HEK293 (cell line): Measurements from ENCODE around the gene COA5.
A peak's percentile ranks its signal among the peaks of the same experiment; 100 is the strongest.

ENCODE experiments used
- CTCF ChIA-PET: fragments of 350-600 bp; formaldehyde crosslinking; extraction: SDS; loops from one replicate; lab custom pipeline; 2021; ENCODE audit warnings: antibody characterized with exemption; lab: Yijun Ruan, JAX
- POLR2A ChIA-PET: fragments of 300-600 bp; formaldehyde crosslinking; extraction: SDS; loops from one replicate; lab custom pipeline; 2020; ENCODE audit warnings: antibody characterized with exemption, inconsistent platforms; lab: Yijun Ruan, JAX
- H3K27ac ChIP-seq: fragments of 200-500 bp; sonication (Bioruptor generic); 2 replicates; pipeline ENCODE4 v1.5.1; 2014; ENCODE audit warnings: low read depth, low read length, control low read depth, inconsistent platforms; ENCODE audit errors: extremely low read depth
- H3K36me3 ChIP-seq, 2 experiments: fragments of 200-500 bp in 1 of 2; sonication (Bioruptor generic) in 1 of 2; 1 replicate in 1 of 2; 2 replicates in 1 of 2; pipeline ENCODE4 v1.5.1; 2014 to 2017; ENCODE audit warnings: inconsistent platforms in 2 of 2, low read length in 2 of 2; ENCODE audit not compliant: control insufficient read depth in 2 of 2, insufficient read depth in 1 of 2
- H3K4me1 ChIP-seq: fragments of 200-500 bp; sonication (Bioruptor generic); 2 replicates; pipeline ENCODE4 v1.5.1; 2014; ENCODE audit warnings: mild to moderate bottlenecking, low read length, inconsistent platforms; ENCODE audit not compliant: control insufficient read depth, insufficient read depth
- H3K4me3 ChIP-seq: 2 replicates; pipeline ENCODE4 v1.5.1; 2011; ENCODE audit warnings: low read depth, mild to moderate bottlenecking, control low read depth, low read length, moderate library complexity
- H3K9me3 ChIP-seq: fragments of 200-500 bp; sonication (Bioruptor generic); 2 replicates; pipeline ENCODE4 v1.5.1; 2014; ENCODE audit warnings: low read depth, low read length, inconsistent platforms; ENCODE audit not compliant: control insufficient read depth, insufficient read depth
- PRDM10 ChIP-seq: fragments of 450-650 bp; formaldehyde crosslinking; IDR thresholded peaks from 2 replicates; pipeline ENCODE4 v1.5.1; 2016; ENCODE audit warnings: missing biosample characterization, missing genetic modification characterization
- SETDB1 ChIP-seq: IDR thresholded peaks from one replicate; pipeline ENCODE4 v1.6.1; 2017; ENCODE audit warnings: mild to moderate bottlenecking, low read length, moderate library complexity, mixed read lengths; ENCODE audit not compliant: insufficient read length
- TRIM28 ChIP-seq: IDR thresholded peaks from 2 replicates; pipeline ENCODE4 v1.6.1; 2011; ENCODE audit warnings: low read length, control low read depth, borderline replicate concordance
- ZFP37 ChIP-seq: fragments of 450-650 bp; formaldehyde crosslinking; IDR thresholded peaks from 2 replicates; pipeline ENCODE4 v1.5.1; 2016; ENCODE audit warnings: missing biosample characterization, missing genetic modification characterization
- ZNF132 ChIP-seq: fragments of 450-650 bp; formaldehyde crosslinking; IDR thresholded peaks from 2 replicates; pipeline ENCODE4 v1.5.1; 2017; ENCODE audit warnings: missing biosample characterization, missing genetic modification characterization, borderline replicate concordance
- ZNF146 ChIP-seq: fragments of 450-650 bp; formaldehyde crosslinking; IDR thresholded peaks from 2 replicates; pipeline ENCODE4 v1.5.1; 2016; ENCODE audit warnings: missing biosample characterization, missing genetic modification characterization
- ZNF335 ChIP-seq: fragments of 450-650 bp; formaldehyde crosslinking; conservative IDR thresholded peaks from 2 replicates; pipeline ENCODE4 v1.5.1; 2016; ENCODE audit warnings: missing biosample characterization, missing genetic modification characterization
- ZNF449 ChIP-seq: fragments of 450-650 bp; formaldehyde crosslinking; IDR thresholded peaks from 2 replicates; pipeline ENCODE4 v1.5.1; 2017; ENCODE audit warnings: missing biosample characterization, mild to moderate bottlenecking, missing genetic modification characterization, moderate library complexity
- ZNF639 ChIP-seq: fragments of 450-650 bp; formaldehyde crosslinking; IDR thresholded peaks from 2 replicates; pipeline ENCODE4 v1.5.1; 2016; ENCODE audit warnings: missing biosample characterization, missing genetic modification characterization
- ZNF776 ChIP-seq: fragments of 450-650 bp; formaldehyde crosslinking; IDR thresholded peaks from 2 replicates; pipeline ENCODE4 v1.5.0; 2017; ENCODE audit warnings: missing biosample characterization, missing genetic modification characterization, borderline replicate concordance
- ZNF785 ChIP-seq: fragments of 450-650 bp; formaldehyde crosslinking; IDR thresholded peaks from 2 replicates; pipeline ENCODE4 v1.5.1; 2016; ENCODE audit warnings: missing biosample characterization, missing genetic modification characterization
- ZSCAN18 ChIP-seq: fragments of 450-650 bp; formaldehyde crosslinking; IDR thresholded peaks from 2 replicates; pipeline ENCODE4 v1.5.1; 2016; ENCODE audit warnings: missing biosample characterization, missing genetic modification characterization
- TF ChIP-seq, protein P1 (sequence below): fragments of 450-650 bp; formaldehyde crosslinking; optimal IDR thresholded peaks from 2 replicates; pipeline ENCODE3; 2016; ENCODE audit warnings: missing biosample characterization, mild to moderate bottlenecking, missing genetic modification characterization
- TF ChIP-seq, protein P2 (sequence below): fragments of 450-650 bp; formaldehyde crosslinking; IDR thresholded peaks from 2 replicates; pipeline ENCODE4 v1.5.1; 2016; ENCODE audit warnings: missing biosample characterization, missing genetic modification characterization

Gene COA5

GRCh38 chr2:98608962-98609604 is 771 bp upstream of the COA5 start:
- peak overlapping the region; percentile 75 for H3K4me3 ChIP-seq
- CTCF ChIA-PET: interaction anchor here (0.7 to 0.9 kb wide), 3 partner anchors 40 to 835 kb away, joined by 3 read pairs; no protein-coding TSS in a partner anchor
- no peak for TF ChIP-seq ZNF639 (tag by site-specific recombination)
- peak; percentile 48 for TF ChIP-seq PRDM10 (tag by site-specific recombination)
- TF ChIP-seq ZNF335 (tag by site-specific recombination): 0 out of 2 replicates have a peak, but pooled peaks have one; percentile 20
- H3K36me3 ChIP-seq: peaks cover 25 to 46% of the 10 kb centered on the region in 2 experiments
- H3K4me1 ChIP-seq: peaks cover 15% of the 10 kb centered on the region
- peak overlapping the region; percentile 81 for H3K27ac ChIP-seq
- H3K9me3 ChIP-seq: no peaks in the 10 kb centered on the region
- POLR2A ChIA-PET: interaction anchor here (1.0 to 1.5 kb wide), 4 partner anchors 10 to 121 kb away, joined by 3 to 5 read pairs (median 4); no protein-coding TSS in a partner anchor

DNA sequence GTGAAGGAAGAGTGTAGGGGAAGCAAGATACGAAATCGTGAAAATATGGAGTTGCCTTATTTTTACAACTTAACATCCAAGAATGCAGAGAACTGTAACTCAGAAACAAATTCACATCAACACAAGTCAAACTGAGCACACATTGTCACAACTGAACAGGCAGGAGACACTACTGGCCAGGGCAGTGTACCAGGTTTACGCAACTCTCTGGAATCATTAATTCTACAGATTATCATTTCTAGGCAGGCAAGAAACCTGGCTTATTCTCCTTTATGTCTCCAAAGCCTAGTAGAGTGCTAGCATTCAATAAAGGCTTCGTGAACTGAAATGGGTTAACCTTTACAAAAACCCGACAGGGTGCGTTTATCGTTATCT is 584 bp downstream of the COA5 start:
- Histone ChIP-seq H3K4me3 (peak overlapping the region; percentile 75), H3K27ac (peak overlapping the region; percentile 81), H3K9me3 (no peaks in the 10 kb centered on the region), H3K36me3 (peaks cover 30 to 42% of the 10 kb centered on the region in 2 experiments), H3K4me1 (peaks cover 15% of the 10 kb centered on the region)
- ChIA-PET CTCF (interaction anchor here (0.5 kb wide), 1 partner anchor 199 kb away, joined by 4 read pairs; no protein-coding TSS in a partner anchor), POLR2A (interaction anchor here (1.4 kb wide), 1 partner anchor 21 kb away, joined by 3 read pairs; no protein-coding TSS in a partner anchor)
- TF ChIP-seq ZNF335 (tag by site-specific recombination): peak; percentile 15; the same call in 1 of the 2 replicates
- TF ChIP-seq ZNF449 (tag by site-specific recombination): no peak

DNA sequence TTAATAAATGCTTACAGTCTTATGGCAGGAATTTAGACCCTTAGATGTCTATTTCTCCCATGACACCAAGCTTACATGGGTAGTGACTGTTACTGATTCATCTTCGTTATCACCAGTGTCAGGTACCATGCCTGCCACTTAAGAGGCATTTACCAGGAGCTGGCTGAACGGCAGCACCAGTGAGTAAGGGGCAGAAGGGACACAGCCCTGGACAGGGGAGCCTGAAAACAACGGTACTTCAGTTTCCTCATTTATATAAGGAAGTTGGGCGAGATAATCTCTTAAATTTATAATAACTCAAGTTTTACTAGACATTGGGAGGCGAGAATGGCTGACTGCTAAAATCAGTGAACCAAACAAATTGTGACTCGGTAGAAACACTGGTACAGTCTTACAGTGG is 1.2 kb downstream of the COA5 start:
- ChIA-PET CTCF (interaction anchor here (0.5 kb wide), 2 partner anchors 32 to 199 kb away, joined by 3 to 4 read pairs; no protein-coding TSS in a partner anchor), POLR2A (no interaction called here)
- Histone ChIP-seq H3K4me3 (peak overlapping the region; percentile 75), H3K9me3 (no peaks in the 10 kb centered on the region), H3K27ac (no peak overlapping the region), H3K36me3 (peaks cover 30 to 43% of the 10 kb centered on the region in 2 experiments), H3K4me1 (peaks cover 15% of the 10 kb centered on the region)
- TF ChIP-seq ZNF132 (tag by site-specific recombination): no peak
- no peak for TF ChIP-seq ZNF776 (tag by site-specific recombination)
- no peak for TF ChIP-seq ZSCAN18 (tag by site-specific recombination)
- no peak for TF ChIP-seq SETDB1
- TF ChIP-seq, protein P1, sequence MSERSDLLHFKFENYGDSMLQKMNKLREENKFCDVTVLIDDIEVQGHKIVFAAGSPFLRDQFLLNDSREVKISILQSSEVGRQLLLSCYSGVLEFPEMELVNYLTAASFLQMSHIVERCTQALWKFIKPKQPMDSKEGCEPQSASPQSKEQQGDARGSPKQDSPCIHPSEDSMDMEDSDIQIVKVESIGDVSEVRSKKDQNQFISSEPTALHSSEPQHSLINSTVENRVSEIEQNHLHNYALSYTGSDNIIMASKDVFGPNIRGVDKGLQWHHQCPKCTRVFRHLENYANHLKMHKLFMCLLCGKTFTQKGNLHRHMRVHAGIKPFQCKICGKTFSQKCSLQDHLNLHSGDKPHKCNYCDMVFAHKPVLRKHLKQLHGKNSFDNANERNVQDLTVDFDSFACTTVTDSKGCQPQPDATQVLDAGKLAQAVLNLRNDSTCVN (tag by site-specific recombination): no peak
- TF ChIP-seq, protein P2, sequence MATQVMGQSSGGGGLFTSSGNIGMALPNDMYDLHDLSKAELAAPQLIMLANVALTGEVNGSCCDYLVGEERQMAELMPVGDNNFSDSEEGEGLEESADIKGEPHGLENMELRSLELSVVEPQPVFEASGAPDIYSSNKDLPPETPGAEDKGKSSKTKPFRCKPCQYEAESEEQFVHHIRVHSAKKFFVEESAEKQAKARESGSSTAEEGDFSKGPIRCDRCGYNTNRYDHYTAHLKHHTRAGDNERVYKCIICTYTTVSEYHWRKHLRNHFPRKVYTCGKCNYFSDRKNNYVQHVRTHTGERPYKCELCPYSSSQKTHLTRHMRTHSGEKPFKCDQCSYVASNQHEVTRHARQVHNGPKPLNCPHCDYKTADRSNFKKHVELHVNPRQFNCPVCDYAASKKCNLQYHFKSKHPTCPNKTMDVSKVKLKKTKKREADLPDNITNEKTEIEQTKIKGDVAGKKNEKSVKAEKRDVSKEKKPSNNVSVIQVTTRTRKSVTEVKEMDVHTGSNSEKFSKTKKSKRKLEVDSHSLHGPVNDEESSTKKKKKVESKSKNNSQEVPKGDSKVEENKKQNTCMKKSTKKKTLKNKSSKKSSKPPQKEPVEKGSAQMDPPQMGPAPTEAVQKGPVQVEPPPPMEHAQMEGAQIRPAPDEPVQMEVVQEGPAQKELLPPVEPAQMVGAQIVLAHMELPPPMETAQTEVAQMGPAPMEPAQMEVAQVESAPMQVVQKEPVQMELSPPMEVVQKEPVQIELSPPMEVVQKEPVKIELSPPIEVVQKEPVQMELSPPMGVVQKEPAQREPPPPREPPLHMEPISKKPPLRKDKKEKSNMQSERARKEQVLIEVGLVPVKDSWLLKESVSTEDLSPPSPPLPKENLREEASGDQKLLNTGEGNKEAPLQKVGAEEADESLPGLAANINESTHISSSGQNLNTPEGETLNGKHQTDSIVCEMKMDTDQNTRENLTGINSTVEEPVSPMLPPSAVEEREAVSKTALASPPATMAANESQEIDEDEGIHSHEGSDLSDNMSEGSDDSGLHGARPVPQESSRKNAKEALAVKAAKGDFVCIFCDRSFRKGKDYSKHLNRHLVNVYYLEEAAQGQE (tag by site-specific recombination): no peak
- no peak for TF ChIP-seq ZNF146 (tag by site-specific recombination)
- TF ChIP-seq TRIM28: no peak
- TF ChIP-seq ZNF785 (tag by site-specific recombination): no peak
- no peak for TF ChIP-seq ZFP37
